Heart right ventricle (tissue), 16 donors: ENCODE results near the gene GPANK1. TPM values are rescaled to one million over a fixed set of nuclear protein-coding genes. Genes with fewer than 3 reads are reported as not detected.

ENCODE experiments used
- ATAC-seq, 8 donors: fragments of 200-7000 bp; cut with Tn5 transposase; one replicate each; pipeline ENCODE4 v1.9.1; 2020; ENCODE audit warnings: mild to moderate bottlenecking in 8 of 8, moderate library complexity in 8 of 8, moderate number of reproducible peaks in 1 of 8
- DNase-seq, 2 donors: peaks; one replicate each; pipeline ENCODE4 v3.0.0-alpha.2; 2020
- H3K27ac ChIP-seq, 10 donors: fragments of 200-600 bp; sonication (generic) in 2 of 10; one replicate each; pipeline versions ENCODE4 v1.5.0 to v1.8.0; 2020 to 2022; ENCODE audit warnings: mild to moderate bottlenecking in 3 of 10
- H3K27me3 ChIP-seq, 7 donors: fragments of 200-600 bp; one replicate each; pipeline ENCODE4 v1.8.0; 2021 to 2022; ENCODE audit warnings: mild to moderate bottlenecking in 2 of 7
- H3K36me3 ChIP-seq, 9 donors: fragments of 200-600 bp; sonication (generic) in 1 of 9; one replicate each; pipeline versions ENCODE4 v1.5.0 to v1.8.0; 2020 to 2022; ENCODE audit warnings: mild to moderate bottlenecking in 2 of 9
- H3K4me1 ChIP-seq, 9 donors: fragments of 200-600 bp; sonication (generic) in 1 of 9; one replicate each; pipeline versions ENCODE4 v1.5.0 to v1.8.0; 2020 to 2022; ENCODE audit warnings: mild to moderate bottlenecking in 4 of 9
- H3K4me3 ChIP-seq, 10 donors: fragments of 200-600 bp; sonication (generic) in 2 of 10; one replicate each; pipeline versions ENCODE4 v1.5.0 to v1.8.0; 2020 to 2022; ENCODE audit warnings: mild to moderate bottlenecking in 7 of 10, moderate library complexity in 2 of 10
- H3K9me3 ChIP-seq, 11 donors: fragments of 200-600 bp in 10 of 11; sonication (generic) in 2 of 11; one replicate each; pipeline versions ENCODE4 v1.5.0 to v1.8.0; 2013 to 2022; ENCODE audit warnings: mild to moderate bottlenecking in 2 of 11, control low read depth in 1 of 11, moderate library complexity in 1 of 11
- WGBS, 2 donors: extraction: QIAGEN DNeasy Blood & Tissue Kit; methylation state at CpG; one replicate each; pipeline ENCODE4 v1.1.7; 2013; ENCODE audit warnings: inconsistent platforms in 1 of 2; 5-methylcytosine and 5-hydroxymethylcytosine counted together
- intact Hi-C, 10 donors: fragments of 100-400 bp; cut with DNase I; formaldehyde crosslinking; loops; one replicate each; pipeline versions ENCODE4 v1.11.1 to v1.14.2; 2022
- polyA plus RNA-seq, 2 donors: library from polyadenylated mRNA; stranded (reverse); fragments of 200-250 nt; gene quantifications; one replicate each; pipeline ENCODE4 v1.2.3, GENCODE V29; 2013
- total RNA-seq, 10 donors: library from RNA; stranded (reverse); fragmentation: NEBNext Ultra II Directional in 3 of 10; extraction: Animal tissue kit (Norgen Biotek cat#: 25700) in 3 of 10; gene quantifications; one replicate each; pipeline versions ENCODE4 v1.2.1 to v1.2.4, GENCODE V29; 2021 to 2023
- TF ChIP-seq, protein P1 (sequence below), 9 donors: fragments of 200-600 bp; sonication (generic) in 2 of 9; IDR thresholded peaks; one replicate each; pipeline versions ENCODE4 v1.5.0 to v1.8.0; 2021 to 2022; ENCODE audit warnings: antibody characterized with exemption in 9 of 9, mild to moderate bottlenecking in 5 of 9, moderate library complexity in 1 of 9
- donor health status: Arrhythmogenic right ventricular cardiomyopathy.
- donor health status: ischemic (EF 13 %, LVEDD 7.1; RV severe dilation, severe dysfunction).
- donor health status: healthy with polysubstance abuse.
- donor health status: DM: no; HTN: yes; CAD: no.
- donor health status: DM: no; HTN: no; CAD: no.
- donor health status: ischemic (EF 25% LVEDD 6.9; RV normal size, moderate dysfunction).
- donor health status: ischemic (EF 25% LVEDD 5.7; RV mildly dilated, moderate dysfunction).
- donor health status: healthy.
- donor health status: DM: yes; HTN: yes; CAD: no.
- donor health status: Ischemic cardiomyopathy.
- donor health status: ischemic (EF 35%, LVEDD 5.7; RV mildly dilated, moderate dysfunction).
- donor health status: nonischemic (EF 11% LVEDD 7.7; RV severe dilation, severe dysfunction).
- donor health status: DM: yes; HTN: yes; CAD: no.
- donor health status: PGD.
- donor health status: ischemic (EF 29% LVEDD 5.4; RV normal size, mild dysfunction).
- donor health status: nonischemic (EF 23%, LVEDD 6.1; RV moderate dilation, normal function).

Gene GPANK1
- total and polyA plus RNA-seq, 12 donors: 14.5 to 23.8 (median 18.2) TPM

DNA sequence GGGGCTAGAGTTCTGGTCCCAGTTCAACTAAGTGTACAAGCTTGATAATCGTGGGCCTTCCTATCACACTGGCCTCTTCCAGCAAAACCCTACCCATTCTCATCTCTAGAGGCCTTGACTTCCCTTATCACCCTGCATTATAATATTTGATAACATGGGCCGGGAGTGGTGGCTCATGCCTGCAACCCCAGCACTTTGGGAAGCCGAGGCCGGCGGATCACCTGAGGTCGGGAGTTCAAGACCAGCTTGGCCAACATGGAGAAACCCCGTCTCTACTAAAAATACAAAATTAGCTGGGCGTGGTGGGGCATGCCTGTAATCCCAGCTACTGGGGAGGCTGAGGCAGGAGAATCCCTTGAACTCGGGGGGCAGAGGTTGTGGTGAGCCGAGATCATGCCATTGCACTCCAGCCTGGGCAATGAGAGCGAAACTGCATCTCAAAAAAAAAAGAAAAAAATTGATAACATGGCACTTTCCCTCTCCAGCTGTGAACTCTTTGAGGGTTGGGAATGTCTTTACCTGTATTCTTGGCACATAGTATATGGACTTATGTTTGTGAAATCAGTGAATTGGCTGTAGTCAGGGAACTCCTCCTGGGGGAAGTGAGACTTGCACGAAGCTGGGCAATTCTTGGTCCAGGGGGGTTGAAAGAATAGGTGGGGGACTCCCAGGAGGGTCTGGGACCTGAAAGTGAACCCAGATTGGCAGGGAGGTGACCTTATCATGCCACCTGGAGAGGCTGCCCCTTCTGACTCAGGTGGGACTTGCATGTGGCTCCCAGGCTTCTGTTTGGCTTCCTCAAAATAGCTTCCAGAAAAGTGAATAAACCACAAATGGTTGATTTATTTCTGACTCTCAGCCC, 3.3 kb downstream of the GPANK1 start:
- ATAC-seq (no peak), DNase-seq (no peak)
- H3K36me3 ChIP-seq: peaks cover 0 to 46% (median 4%) of the 10 kb centered on the region in 9 donors
- intact Hi-C loops: loop anchor here in 1 of 10 donors (10.0 kb wide), 1 partner anchor 1753 kb away; the partner anchor contains the start of genes CUTA and PHF1
- no peaks in the 10 kb centered on the region for H3K27me3 ChIP-seq
- no peaks in the 10 kb centered on the region for H3K9me3 ChIP-seq
- H3K4me3 ChIP-seq: peak overlapping the region in 8 of 10 donors; percentile 74 to 94 (median 87)
- TF ChIP-seq, protein P1, sequence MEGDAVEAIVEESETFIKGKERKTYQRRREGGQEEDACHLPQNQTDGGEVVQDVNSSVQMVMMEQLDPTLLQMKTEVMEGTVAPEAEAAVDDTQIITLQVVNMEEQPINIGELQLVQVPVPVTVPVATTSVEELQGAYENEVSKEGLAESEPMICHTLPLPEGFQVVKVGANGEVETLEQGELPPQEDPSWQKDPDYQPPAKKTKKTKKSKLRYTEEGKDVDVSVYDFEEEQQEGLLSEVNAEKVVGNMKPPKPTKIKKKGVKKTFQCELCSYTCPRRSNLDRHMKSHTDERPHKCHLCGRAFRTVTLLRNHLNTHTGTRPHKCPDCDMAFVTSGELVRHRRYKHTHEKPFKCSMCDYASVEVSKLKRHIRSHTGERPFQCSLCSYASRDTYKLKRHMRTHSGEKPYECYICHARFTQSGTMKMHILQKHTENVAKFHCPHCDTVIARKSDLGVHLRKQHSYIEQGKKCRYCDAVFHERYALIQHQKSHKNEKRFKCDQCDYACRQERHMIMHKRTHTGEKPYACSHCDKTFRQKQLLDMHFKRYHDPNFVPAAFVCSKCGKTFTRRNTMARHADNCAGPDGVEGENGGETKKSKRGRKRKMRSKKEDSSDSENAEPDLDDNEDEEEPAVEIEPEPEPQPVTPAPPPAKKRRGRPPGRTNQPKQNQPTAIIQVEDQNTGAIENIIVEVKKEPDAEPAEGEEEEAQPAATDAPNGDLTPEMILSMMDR (IDR thresholded peaks at IDR 0.05): no peak
- H3K27ac ChIP-seq: peak overlapping the region in 9 of 10 donors; percentile 88 to 98 (median 94)
- H3K4me1 ChIP-seq: peaks cover 27 to 75% (median 61%) of the 10 kb centered on the region in 9 donors
- 74 to 76% methylated on average over 12 of the region's 12 CpGs for WGBS, 2 donors

DNA sequence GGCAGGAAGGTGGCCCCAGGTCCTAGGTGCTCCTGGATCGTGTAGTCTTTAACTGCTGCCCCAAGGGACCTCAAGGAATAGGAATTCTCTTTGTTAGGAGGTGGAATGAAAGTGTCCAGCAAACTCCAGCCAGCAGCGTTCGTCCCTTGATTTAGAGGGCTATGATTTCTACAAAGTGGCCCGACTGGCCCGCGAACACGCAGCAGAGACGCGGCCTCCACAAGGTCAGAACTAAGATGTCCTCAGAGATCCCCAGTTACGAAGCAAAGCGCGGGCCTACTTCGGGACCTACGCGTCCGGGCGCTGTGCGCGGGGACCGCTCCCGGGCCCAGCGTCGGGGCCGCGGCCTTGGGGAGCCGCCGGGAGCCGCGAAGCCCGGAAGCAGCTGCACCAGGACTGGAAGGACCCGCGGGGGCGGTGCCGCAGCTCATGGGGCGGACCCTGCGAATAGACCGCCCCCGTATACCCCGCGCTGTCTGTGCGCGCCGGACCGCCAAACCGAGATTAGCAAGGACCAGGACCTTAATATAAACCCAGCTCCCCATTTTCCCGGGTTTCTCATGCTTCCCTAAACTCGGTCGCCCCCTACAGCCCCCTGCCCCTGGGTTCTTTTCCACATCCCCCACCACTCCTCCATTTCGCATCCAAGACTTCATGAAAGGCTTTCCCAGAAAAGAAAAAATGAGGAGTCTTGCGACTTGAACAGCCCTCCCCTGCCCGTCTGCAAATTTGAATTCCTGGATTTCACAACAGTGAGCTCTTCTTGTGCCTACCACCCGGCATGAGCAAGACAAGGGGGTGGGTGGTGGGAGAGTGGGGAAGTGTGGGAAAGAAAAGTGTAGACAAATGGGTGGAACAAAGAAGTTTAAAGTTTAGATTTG, 4.2 kb downstream of the GPANK1 start, which contains the start of gene C6orf47:
Gene C6orf47 (minus strand): TSS at position 398 of the 881 bp plus-strand sequence. CDS start 831 bp downstream, outside the sequence.
- no peaks in the 10 kb centered on the region for H3K9me3 ChIP-seq
- no peaks in the 10 kb centered on the region for H3K27me3 ChIP-seq
- H3K4me3 ChIP-seq: peak within 1 kb of the TSS; percentile 69 to 94 (median 87)
- peaks cover 0 to 55% (median 4%) of the 10 kb centered on the region in 9 donors for H3K36me3 ChIP-seq
- 0 to 1% methylated on average over 52 of the region's 52 CpGs for WGBS, 2 donors
- peak; percentile 88 to 89 for DNase-seq
- ATAC-seq: peak; percentile 73 to 84 (median 78)
- TF ChIP-seq, protein P1 (IDR thresholded peaks at IDR 0.05): no peak
- intact Hi-C loops: loop anchor here in 1 of 10 donors (10.0 kb wide), 1 partner anchor 1754 kb away; the partner anchor contains the start of genes CUTA and PHF1
- H3K4me1 ChIP-seq: peaks cover 27 to 75% (median 58%) of the 10 kb centered on the region in 9 donors
- peak within 1 kb of the TSS; percentile 82 to 98 (median 92) for H3K27ac ChIP-seq

DNA sequence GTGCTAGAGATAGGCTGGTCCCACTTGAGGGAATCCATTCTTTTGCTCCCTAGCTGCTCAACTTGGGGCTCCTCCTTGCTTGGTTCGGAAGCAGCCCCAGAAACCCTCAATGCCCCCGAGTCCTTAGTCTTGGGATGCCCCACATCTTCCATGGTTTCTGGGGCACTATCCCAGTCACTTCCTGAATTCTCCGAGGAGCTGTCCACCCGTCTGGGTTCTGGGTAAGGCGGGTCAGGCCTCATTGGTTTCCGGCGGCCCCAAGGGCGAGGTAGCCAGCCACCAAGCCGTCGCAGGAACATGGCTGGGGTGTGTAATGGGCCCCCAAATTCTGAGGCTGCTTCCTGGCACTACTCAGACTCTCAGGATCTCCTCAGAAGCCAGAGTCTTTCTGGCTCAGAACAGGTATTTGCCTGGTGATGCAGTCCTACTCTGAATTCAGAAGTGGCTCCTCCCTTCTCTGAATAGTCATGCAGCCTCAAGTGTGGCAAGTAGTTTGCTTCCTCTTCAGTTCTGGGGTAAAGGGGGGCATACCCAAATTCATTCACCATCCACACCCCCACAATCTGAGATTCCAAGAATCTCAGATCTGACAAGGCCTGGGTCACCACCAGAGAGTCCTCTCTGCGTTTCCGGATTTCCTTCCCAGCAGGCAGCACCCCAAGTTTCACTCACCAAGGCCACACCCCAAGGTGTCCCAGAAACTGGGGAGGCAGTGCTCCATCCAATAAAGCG, 5.0 kb downstream of the GPANK1 start:
- Histone ChIP-seq H3K27ac (peak overlapping the region in 9 of 10 donors; percentile 88 to 98 (median 94)), H3K36me3 (peaks cover 0 to 62% (median 4%) of the 10 kb centered on the region in 9 donors), H3K4me3 (peak overlapping the region; percentile 69 to 94 (median 87)), H3K4me1 (peaks cover 27 to 75% (median 59%) of the 10 kb centered on the region in 9 donors), H3K27me3 (no peaks in the 10 kb centered on the region), H3K9me3 (no peaks in the 10 kb centered on the region)
- no peak for DNase-seq
- 24 to 26% methylated on average over 13 of the region's 13 CpGs for WGBS, 2 donors
- intact Hi-C loops: loop anchor here in 1 of 10 donors (10.0 kb wide), 1 partner anchor 1755 kb away; the partner anchor contains the start of genes CUTA and PHF1
- ATAC-seq: peak in 1 of 8 donors; percentile 8
- TF ChIP-seq, protein P1 (IDR thresholded peaks at IDR 0.05): no peak
